ENCODE measurements around the gene CNOT4.
"Not testable (repeated sequence)": the region's sequence is repeated elsewhere in the genome, so short reads cannot be mapped to it uniquely, and the experiment has no call there.

- not testable (repeated sequence) for TF ChIP-seq CTCF, POLR2AphosphoS5 (IDR thresholded peaks at IDR 0.05)
These were observed 64.6 kb downstream of the CNOT4 start for GRCh38 chr7:135445266-135445665.

Measured in stomach (tissue), 4 donors.